Stimulated activated CD4-positive, alpha-beta T cell treated with anti-CD3 and anti-CD28 coated beads, Interleukin-1b, Interleukin-23, amount 100 ng/mL, for 4 hours (primary cell): ENCODE results near the gene TMTC2.

Experiments
- DNase-seq, 2 donors: peaks; one replicate each; pipeline ENCODE4 v3.0.0-alpha.2; 2020; ENCODE audit warnings: low read depth in 2 of 2

The TMTC2 gene

GRCh38 chr12:82880442-82880901 is 193.8 kb downstream of the TMTC2 start:
- DNase-seq, result no peak

GRCh38 chr12:82883394-82884355 is 197.0 kb downstream of the TMTC2 start:
- DNase-seq, result no peak

GRCh38 chr12:82886671-82887340 is 200.1 kb downstream of the TMTC2 start:
- DNase-seq, result no peak

GRCh38 chr12:82893896-82894295 is 207.2 kb downstream of the TMTC2 start:
- no peak for DNase-seq

GRCh38 chr12:82896277-82896676 is 209.6 kb downstream of the TMTC2 start:
- DNase-seq, result no peak

- no peak for DNase-seq
Observed at GRCh38 chr12:82896979-82897378, 210.3 kb downstream of the TMTC2 start.

GRCh38 chr12:82898441-82898840 is 211.7 kb downstream of the TMTC2 start:
- no peak for DNase-seq

- DNase-seq, result no peak
Observed at GRCh38 chr12:82904219-82904790, 217.6 kb downstream of the TMTC2 start.

- DNase-seq, result no peak
Observed at GRCh38 chr12:82910246-82910893, 223.7 kb downstream of the TMTC2 start.

GRCh38 chr12:82912406-82912805 is 225.7 kb downstream of the TMTC2 start:
- DNase-seq, result no peak

GRCh38 chr12:82919388-82920054 is 232.8 kb downstream of the TMTC2 start:
- DNase-seq, result no peak

GRCh38 chr12:82923935-82924334 is 237.2 kb downstream of the TMTC2 start:
- no peak for DNase-seq

- no peak for DNase-seq
Observed at GRCh38 chr12:82926630-82927029, 239.9 kb downstream of the TMTC2 start.

- DNase-seq, result no peak
Observed at GRCh38 chr12:82930301-82930700, 243.6 kb downstream of the TMTC2 start.

GRCh38 chr12:82931349-82932116 is 244.8 kb downstream of the TMTC2 start:
- no peak for DNase-seq

GRCh38 chr12:82937151-82937550 is 250.4 kb downstream of the TMTC2 start:
- no peak for DNase-seq

GRCh38 chr12:82942521-82942920 is 255.8 kb downstream of the TMTC2 start:
- DNase-seq, result no peak

- DNase-seq, result no peak
Observed at GRCh38 chr12:82942991-82943401, 256.3 kb downstream of the TMTC2 start.

GRCh38 chr12:82948491-82948890 is 261.8 kb downstream of the TMTC2 start:
- DNase-seq, result no peak

- no peak for DNase-seq
Observed at GRCh38 chr12:82950356-82950755, 263.6 kb downstream of the TMTC2 start.

GRCh38 chr12:82952946-82953345 is 266.2 kb downstream of the TMTC2 start:
- DNase-seq, result no peak
